Activated T-cell treated with anti-CD3 and anti-CD28 coated beads, Interleukin-2, amount 50 U/mL, for 72 hours (primary cell): ENCODE data around the gene INSIG1. TPM values are rescaled to one million over a fixed set of nuclear protein-coding genes. Genes with fewer than 3 reads are reported as not detected.

ENCODE experiments used
- ATAC-seq, 2 donors: fragments of 150-1000 bp; cut with Tn5 transposase; replicated peaks in 1 of 2; 2 replicates each; pipeline ENCODE4 v1.10.0; 2021; ENCODE audit warnings: moderate library complexity in 2 of 2, mild to moderate bottlenecking in 1 of 2
- DNase-seq, 2 donors: peaks; one replicate each; pipeline ENCODE4 v3.0.0; 2021 to 2022; ENCODE audit warnings: mixed read lengths in 1 of 2
- H3K27ac Mint-ChIP-seq: one replicate; pipeline ENCODE4 v1.8.0; 2022; ENCODE audit warnings: mild to moderate bottlenecking, moderate library complexity, mixed read lengths
- H3K27me3 Mint-ChIP-seq: one replicate; pipeline ENCODE4 v1.8.0; 2022; ENCODE audit warnings: low read depth, mixed read lengths
- H3K36me3 Mint-ChIP-seq, 2 donors: one replicate each; pipeline ENCODE4 v1.8.0; 2022; ENCODE audit warnings: mixed read lengths in 2 of 2, mild to moderate bottlenecking in 1 of 2; ENCODE audit not compliant: insufficient read depth in 2 of 2
- H3K4me1 Mint-ChIP-seq: one replicate; pipeline ENCODE4 v1.8.0; 2022; ENCODE audit warnings: low read depth, mixed read lengths
- H3K4me3 Mint-ChIP-seq, 2 donors: one replicate each; pipeline ENCODE4 v1.8.0; 2022; ENCODE audit warnings: mild to moderate bottlenecking in 2 of 2, mixed read lengths in 2 of 2, moderate library complexity in 2 of 2
- H3K9me3 Mint-ChIP-seq, 2 donors: one replicate each; pipeline ENCODE4 v1.8.0; 2022; ENCODE audit warnings: mixed read lengths in 2 of 2
- total RNA-seq, 2 donors: library from RNA; stranded (reverse); gene quantifications; one replicate each; pipeline ENCODE4 v1.2.3, GENCODE V29; 2022

The INSIG1 gene
- total RNA-seq, 2 donors from 2014 or later, result 36.5 to 46.6 TPM

DNA sequence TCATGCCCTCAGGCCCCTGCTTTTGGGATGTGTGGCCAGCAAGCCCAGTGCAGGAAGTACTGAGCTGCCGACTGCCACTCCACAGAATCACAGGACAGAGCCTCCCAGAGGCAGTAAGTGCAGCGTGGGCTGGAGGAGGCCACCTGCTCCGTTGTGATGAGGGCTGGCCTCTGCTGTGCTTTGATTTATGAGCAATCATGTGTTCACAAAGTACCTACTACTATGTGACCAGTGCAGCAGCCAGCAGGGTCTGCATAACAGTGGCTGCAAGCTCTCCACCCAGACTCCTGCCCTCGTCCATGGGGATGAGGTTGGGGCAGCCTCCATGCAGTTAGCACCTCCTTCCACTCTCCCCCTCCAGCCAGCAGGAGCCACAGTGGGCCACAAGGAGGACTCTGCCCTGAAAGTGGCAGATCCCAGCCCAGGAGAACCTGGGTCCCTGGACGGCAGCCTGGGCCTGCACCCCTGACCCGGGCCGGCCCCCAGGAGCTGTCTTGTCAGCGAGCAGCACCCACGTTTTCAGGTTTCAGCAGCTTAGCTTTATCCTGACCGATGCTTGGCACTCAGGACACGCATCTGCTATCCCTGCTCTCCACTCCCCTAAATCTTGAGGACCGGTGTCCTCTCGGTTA lies 37.7 kb upstream of the INSIG1 start:
- no peak for ATAC-seq
- H3K4me1 Mint-ChIP-seq, result peaks cover 16% of the 10 kb centered on the region
- H3K36me3 Mint-ChIP-seq, result no peaks in the 10 kb centered on the region
- H3K4me3 Mint-ChIP-seq, result no peak overlapping the region
- no peaks in the 10 kb centered on the region for H3K9me3 Mint-ChIP-seq
- DNase-seq, result no peak
- peaks cover 2% of the 10 kb centered on the region for H3K27me3 Mint-ChIP-seq
- H3K27ac Mint-ChIP-seq, result no peak overlapping the region

GRCh38 chr7:155260498-155260872 lies 37.2 kb upstream of the INSIG1 start:
- H3K27ac Mint-ChIP-seq, result no peak overlapping the region
- DNase-seq, result no peak
- no peaks in the 10 kb centered on the region for H3K9me3 Mint-ChIP-seq
- peaks cover 11% of the 10 kb centered on the region for H3K4me1 Mint-ChIP-seq
- no peaks in the 10 kb centered on the region for H3K36me3 Mint-ChIP-seq
- no peaks in the 10 kb centered on the region for H3K27me3 Mint-ChIP-seq
- ATAC-seq, result no peak
- no peak overlapping the region for H3K4me3 Mint-ChIP-seq

GRCh38 chr7:155261031-155261985 lies 36.4 kb upstream of the INSIG1 start:
- no peak overlapping the region for H3K27ac Mint-ChIP-seq
- no peak overlapping the region for H3K4me3 Mint-ChIP-seq
- H3K36me3 Mint-ChIP-seq, result no peaks in the 10 kb centered on the region
- ATAC-seq (no peak), DNase-seq (no peak)
- no peaks in the 10 kb centered on the region for H3K9me3 Mint-ChIP-seq
- H3K27me3 Mint-ChIP-seq, result no peaks in the 10 kb centered on the region
- peaks cover 3% of the 10 kb centered on the region for H3K4me1 Mint-ChIP-seq

- Mint-ChIP-seq H3K36me3 (no peaks in the 10 kb centered on the region), H3K27ac (no peak overlapping the region), H3K27me3 (no peaks in the 10 kb centered on the region), H3K4me1 (no peaks in the 10 kb centered on the region), H3K4me3 (no peak overlapping the region), H3K9me3 (no peaks in the 10 kb centered on the region)
- ATAC-seq (no peak), DNase-seq (no peak)
Measured at GRCh38 chr7:155262031-155262430, 35.6 kb upstream of the INSIG1 start.

- no peaks in the 10 kb centered on the region for H3K4me1 Mint-ChIP-seq
- no peak overlapping the region for H3K4me3 Mint-ChIP-seq
- H3K27me3 Mint-ChIP-seq, result no peaks in the 10 kb centered on the region
- H3K9me3 Mint-ChIP-seq, result no peaks in the 10 kb centered on the region
- DNase-seq, result no peak
- no peaks in the 10 kb centered on the region for H3K36me3 Mint-ChIP-seq
- H3K27ac Mint-ChIP-seq, result no peak overlapping the region
- no peak for ATAC-seq
Measured at GRCh38 chr7:155263051-155263450, 34.6 kb upstream of the INSIG1 start.

- Mint-ChIP-seq H3K27me3 (no peaks in the 10 kb centered on the region), H3K27ac (no peak overlapping the region), H3K4me3 (no peak overlapping the region), H3K4me1 (no peaks in the 10 kb centered on the region), H3K36me3 (no peaks in the 10 kb centered on the region), H3K9me3 (no peaks in the 10 kb centered on the region)
- peak in 1 of 2 donors; percentile 19 for ATAC-seq
- no peak for DNase-seq
Measured at GRCh38 chr7:155263581-155264143, 34.0 kb upstream of the INSIG1 start.

DNA sequence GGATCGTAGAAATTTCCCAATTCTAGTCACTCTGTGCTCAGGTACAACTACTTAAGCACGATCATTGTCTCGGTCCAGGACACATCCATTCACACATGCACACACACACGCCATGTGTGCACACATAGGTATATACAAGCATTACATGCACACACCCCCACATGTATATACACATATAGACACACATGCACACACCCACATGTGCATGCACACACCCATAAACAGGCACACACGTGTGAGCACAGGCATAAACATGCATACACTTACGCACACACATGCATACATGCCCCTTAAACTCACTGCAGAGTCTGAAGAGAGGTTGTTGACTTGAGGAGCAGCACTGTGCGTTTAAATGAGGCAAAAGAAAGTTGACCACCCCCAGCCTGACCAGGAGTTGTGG lies 32.5 kb upstream of the INSIG1 start:
- H3K9me3 Mint-ChIP-seq, result no peaks in the 10 kb centered on the region
- H3K36me3 Mint-ChIP-seq, result no peaks in the 10 kb centered on the region
- peaks cover 1% of the 10 kb centered on the region for H3K4me1 Mint-ChIP-seq
- H3K27me3 Mint-ChIP-seq, result no peaks in the 10 kb centered on the region
- ATAC-seq, result no peak
- H3K27ac Mint-ChIP-seq, result no peak overlapping the region
- no peak for DNase-seq
- H3K4me3 Mint-ChIP-seq, result no peak overlapping the region

- ATAC-seq (no peak), DNase-seq (no peak)
- Mint-ChIP-seq H3K4me1 (peaks cover 9% of the 10 kb centered on the region), H3K27ac (no peak overlapping the region), H3K9me3 (no peaks in the 10 kb centered on the region), H3K36me3 (no peaks in the 10 kb centered on the region), H3K27me3 (no peaks in the 10 kb centered on the region), H3K4me3 (no peak overlapping the region)
Measured at GRCh38 chr7:155265961-155266360, 31.7 kb upstream of the INSIG1 start.

GRCh38 chr7:155266440-155266839 lies 31.2 kb upstream of the INSIG1 start:
- DNase-seq, result no peak
- no peaks in the 10 kb centered on the region for H3K9me3 Mint-ChIP-seq
- no peak for ATAC-seq
- no peak overlapping the region for H3K4me3 Mint-ChIP-seq
- no peaks in the 10 kb centered on the region for H3K36me3 Mint-ChIP-seq
- no peaks in the 10 kb centered on the region for H3K27me3 Mint-ChIP-seq
- peaks cover 11% of the 10 kb centered on the region for H3K4me1 Mint-ChIP-seq
- H3K27ac Mint-ChIP-seq, result no peak overlapping the region

DNA sequence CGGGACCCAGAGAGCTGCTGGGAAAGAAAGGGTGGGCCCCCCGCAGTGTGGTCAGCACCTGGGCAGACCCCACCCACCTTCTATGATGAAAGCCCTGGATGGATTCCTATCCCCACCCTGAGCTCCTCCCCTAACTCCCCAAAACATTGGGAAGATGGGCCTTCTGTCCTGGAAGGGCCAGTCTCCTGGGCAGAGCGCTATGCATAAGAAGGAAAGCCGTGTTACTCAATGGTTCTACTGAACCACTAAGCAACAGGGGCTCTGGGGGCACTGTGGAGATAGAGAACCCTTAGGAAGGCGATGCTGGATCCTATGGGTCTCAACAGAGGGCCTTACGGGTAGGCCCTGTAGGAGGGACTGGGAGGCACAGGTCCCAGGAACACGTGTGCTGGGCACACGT lies 30.7 kb upstream of the INSIG1 start:
- H3K27me3 Mint-ChIP-seq, result no peaks in the 10 kb centered on the region
- no peaks in the 10 kb centered on the region for H3K36me3 Mint-ChIP-seq
- H3K4me3 Mint-ChIP-seq, result no peak overlapping the region
- H3K4me1 Mint-ChIP-seq, result peaks cover 11% of the 10 kb centered on the region
- no peak overlapping the region for H3K27ac Mint-ChIP-seq
- no peaks in the 10 kb centered on the region for H3K9me3 Mint-ChIP-seq
- ATAC-seq, result no peak
- DNase-seq, result no peak

- no peak overlapping the region for H3K4me3 Mint-ChIP-seq
- ATAC-seq (no peak), DNase-seq (no peak)
- peaks cover 3% of the 10 kb centered on the region for H3K27me3 Mint-ChIP-seq
- no peak overlapping the region for H3K27ac Mint-ChIP-seq
- no peaks in the 10 kb centered on the region for H3K9me3 Mint-ChIP-seq
- H3K36me3 Mint-ChIP-seq, result no peaks in the 10 kb centered on the region
- H3K4me1 Mint-ChIP-seq, result peaks cover 11% of the 10 kb centered on the region
Measured at GRCh38 chr7:155267436-155267835, 30.2 kb upstream of the INSIG1 start.

- Mint-ChIP-seq H3K36me3 (no peaks in the 10 kb centered on the region), H3K27ac (no peak overlapping the region), H3K4me1 (peaks cover 11% of the 10 kb centered on the region), H3K9me3 (no peaks in the 10 kb centered on the region), H3K4me3 (no peak overlapping the region), H3K27me3 (peaks cover 11% of the 10 kb centered on the region)
- no peak for ATAC-seq
- DNase-seq, result no peak
Measured at GRCh38 chr7:155268211-155268610, 29.5 kb upstream of the INSIG1 start.

GRCh38 chr7:155268921-155269650 lies 28.6 kb upstream of the INSIG1 start:
- H3K36me3 Mint-ChIP-seq, result no peaks in the 10 kb centered on the region
- ATAC-seq, result no peak

More at GRCh38 chr7:155268921-155269650, 28.6 kb upstream of the INSIG1 start:
- Mint-ChIP-seq H3K9me3 (no peaks in the 10 kb centered on the region), H3K4me3 (no peak overlapping the region), H3K27ac (no peak overlapping the region), H3K27me3 (peaks cover 20% of the 10 kb centered on the region), H3K4me1 (peaks cover 11% of the 10 kb centered on the region)
- DNase-seq, result no peak
